Adipocyte (in vitro differentiated cells): ENCODE data around the gene RNASEH1.

ENCODE experiments used
- DNase-seq: peaks from one replicate; pipeline ENCODE4 v3.0.0-alpha.2; 2015; ENCODE audit warnings: low read depth
- H3K27me3 ChIP-seq: replicated peaks from 2 replicates; pipeline ENCODE4 v1.7.0; 2013; ENCODE audit warnings: mild to moderate bottlenecking, low read length, moderate library complexity; ENCODE audit not compliant: control insufficient read depth, insufficient read depth
- H3K36me3 ChIP-seq: 2 replicates; pipeline ENCODE4 v1.7.0; 2013; ENCODE audit warnings: low read length, mild to moderate bottlenecking, moderate library complexity; ENCODE audit not compliant: control insufficient read depth, insufficient read depth, severe bottlenecking
- H3K4me1 ChIP-seq: 2 replicates; pipeline ENCODE4 v1.7.0; 2013; ENCODE audit warnings: mild to moderate bottlenecking, low read length, moderate library complexity; ENCODE audit not compliant: control insufficient read depth, insufficient read depth
- H3K4me3 ChIP-seq: 2 replicates; pipeline ENCODE4 v1.7.0; 2013; ENCODE audit warnings: mild to moderate bottlenecking, low read length, moderate library complexity
- H3K9ac ChIP-seq: 2 replicates; pipeline ENCODE4 v1.7.0; 2013; ENCODE audit warnings: mild to moderate bottlenecking, low read length, moderate library complexity
- H3K9me3 ChIP-seq: 2 replicates; pipeline ENCODE4 v1.7.0; 2013; ENCODE audit warnings: mild to moderate bottlenecking, low read length, moderate library complexity; ENCODE audit not compliant: control insufficient read depth

RNASEH1 gene, protein sequence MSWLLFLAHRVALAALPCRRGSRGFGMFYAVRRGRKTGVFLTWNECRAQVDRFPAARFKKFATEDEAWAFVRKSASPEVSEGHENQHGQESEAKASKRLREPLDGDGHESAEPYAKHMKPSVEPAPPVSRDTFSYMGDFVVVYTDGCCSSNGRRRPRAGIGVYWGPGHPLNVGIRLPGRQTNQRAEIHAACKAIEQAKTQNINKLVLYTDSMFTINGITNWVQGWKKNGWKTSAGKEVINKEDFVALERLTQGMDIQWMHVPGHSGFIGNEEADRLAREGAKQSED

GRCh38 chr2:3558205-3559014 is at the start of gene RNASEH1:
TSS of gene RNASEH1 (minus strand) at chr2:3558333. CDS start at chr2:3558260, 73 bp downstream.
- no peaks in the 10 kb centered on the region for H3K27me3 ChIP-seq
- H3K4me1 ChIP-seq: peaks cover 10% of the 10 kb centered on the region
- H3K9ac ChIP-seq: peak within 1 kb of the TSS; percentile 91
- H3K9me3 ChIP-seq: no peaks in the 10 kb centered on the region
- H3K36me3 ChIP-seq: peaks cover 33% of the 10 kb centered on the region
- peak; percentile 99 for DNase-seq
- H3K4me3 ChIP-seq: peak within 1 kb of the TSS; percentile 86

DNA sequence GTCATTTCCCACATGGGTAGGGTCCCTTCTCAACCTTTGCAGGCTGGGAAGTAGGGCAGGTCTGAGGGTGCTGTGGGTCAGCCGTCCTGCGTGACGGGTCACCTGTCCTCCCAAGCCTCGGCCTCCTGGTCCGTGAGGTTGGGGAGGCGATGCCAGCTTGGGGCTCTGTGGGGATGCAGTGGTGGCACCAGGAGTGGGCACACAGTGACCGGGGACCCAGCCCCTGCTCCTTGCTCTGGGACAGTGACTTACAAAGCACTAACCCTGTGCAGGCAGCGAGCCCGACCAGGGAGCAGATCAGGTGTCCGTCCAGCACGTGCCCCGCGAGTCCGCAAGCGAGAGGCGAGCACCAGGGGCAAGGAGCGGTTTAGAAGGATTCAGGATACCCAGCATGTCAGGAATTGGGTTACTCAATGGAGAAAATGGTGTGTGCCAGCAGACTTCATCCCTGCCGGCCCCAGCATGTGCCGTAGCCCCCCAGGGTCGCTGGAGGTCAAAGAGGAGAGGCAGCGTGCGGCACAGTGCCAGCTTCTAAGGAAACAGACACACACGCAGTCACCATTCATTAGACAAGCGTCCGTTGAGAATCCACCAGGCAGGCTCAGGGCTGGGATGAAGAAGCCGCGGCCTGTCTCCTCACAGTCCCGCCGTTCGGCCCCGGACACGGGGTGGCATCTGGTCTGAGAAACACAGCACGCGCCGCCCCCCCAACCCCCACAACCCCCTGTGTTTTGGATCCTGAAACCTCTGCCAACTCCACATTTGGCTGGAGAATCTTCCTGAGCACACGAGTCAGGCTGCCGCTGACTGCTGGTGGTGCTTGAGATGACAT is 48.5 kb upstream of the RNASEH1 start:
- Histone ChIP-seq H3K36me3 (no peaks in the 10 kb centered on the region), H3K27me3 (peaks cover 18% of the 10 kb centered on the region), H3K9me3 (no peaks in the 10 kb centered on the region), H3K4me3 (no peak overlapping the region), H3K4me1 (peaks cover 7% of the 10 kb centered on the region), H3K9ac (no peak overlapping the region)
- no peak for DNase-seq

DNA sequence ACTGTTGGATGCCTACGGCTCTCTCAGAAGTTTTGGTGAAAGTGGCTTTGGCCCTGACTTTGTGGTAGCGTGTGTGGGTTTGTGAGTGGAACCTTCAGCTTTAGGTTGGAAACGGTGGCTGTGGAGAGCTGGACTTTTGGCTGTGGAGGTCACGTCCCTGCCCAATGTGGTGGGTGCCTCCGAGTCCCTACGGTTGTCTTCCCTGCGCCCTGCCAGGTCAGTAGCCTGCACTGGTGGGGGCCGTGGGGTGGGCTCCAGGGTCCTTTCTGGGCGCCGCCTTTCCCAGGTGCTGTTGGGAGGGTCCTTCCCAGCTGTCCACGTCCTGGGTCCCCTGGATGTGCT is 47.9 kb upstream of the RNASEH1 start:
- no peak for DNase-seq
- peak overlapping the region; percentile 64 for H3K9ac ChIP-seq
- no peaks in the 10 kb centered on the region for H3K9me3 ChIP-seq

DNA sequence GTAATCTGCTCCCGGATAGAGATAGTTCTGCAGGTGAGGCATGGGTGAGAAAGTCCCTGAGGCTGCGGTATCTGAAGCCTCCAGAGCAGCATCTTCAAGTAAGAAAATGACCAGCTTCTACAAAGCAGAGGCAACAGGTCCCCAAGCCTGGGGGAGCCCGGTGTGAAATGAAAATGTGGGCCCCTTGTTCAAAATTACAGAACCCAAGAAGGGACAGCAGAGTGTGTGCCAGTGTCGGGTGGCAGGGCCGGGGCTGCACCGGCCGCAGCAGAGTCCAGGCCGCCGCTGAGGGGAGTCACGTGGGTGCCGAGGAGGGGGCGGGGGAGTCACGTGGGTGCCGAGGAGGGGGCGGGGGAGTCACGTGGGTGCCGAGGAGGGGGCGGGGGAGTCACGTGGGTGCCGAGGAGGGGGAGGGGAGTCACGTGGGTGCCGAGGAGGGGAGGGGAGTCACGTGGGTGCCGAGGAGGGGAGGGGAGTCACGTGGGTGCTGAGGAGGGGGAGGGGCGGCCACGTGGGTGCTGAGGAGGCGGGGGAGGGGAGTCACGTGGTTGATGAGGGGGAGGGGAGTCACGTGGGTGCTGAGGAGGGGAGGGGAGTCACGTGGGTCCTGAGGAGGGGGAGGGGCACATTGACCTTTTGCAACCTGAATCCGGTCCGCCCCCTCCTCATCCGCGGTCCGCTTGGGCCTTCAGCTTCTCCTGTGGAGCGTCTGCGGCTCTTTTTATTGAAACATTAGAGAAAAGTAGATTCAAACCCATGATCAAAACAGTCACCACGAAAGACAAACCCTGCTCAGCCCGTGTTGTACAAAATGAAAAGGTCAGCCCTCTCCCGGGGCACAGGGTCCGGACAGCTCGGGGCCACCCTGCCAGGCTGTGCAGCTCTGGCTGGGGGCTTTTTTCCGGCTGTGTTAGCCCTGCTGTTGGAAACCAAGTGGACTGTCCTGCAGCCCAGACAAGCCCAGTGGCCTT is 47.1 kb upstream of the RNASEH1 start:
- H3K27me3 ChIP-seq: peaks cover 8% of the 10 kb centered on the region
- DNase-seq: peak; percentile 67
- no peaks in the 10 kb centered on the region for H3K9me3 ChIP-seq
- H3K36me3 ChIP-seq: no peaks in the 10 kb centered on the region
- peak overlapping the region; percentile 28 for H3K4me3 ChIP-seq
- H3K4me1 ChIP-seq: peaks cover 7% of the 10 kb centered on the region
- H3K9ac ChIP-seq: peak overlapping the region; percentile 64

More for the DNA sequence above, 47.9 kb upstream of the RNASEH1 start:
- peaks cover 7% of the 10 kb centered on the region for H3K4me1 ChIP-seq
- H3K27me3 ChIP-seq: peaks cover 14% of the 10 kb centered on the region
- no peaks in the 10 kb centered on the region for H3K36me3 ChIP-seq
- H3K4me3 ChIP-seq: peak overlapping the region; percentile 28

GRCh38 chr2:3604207-3604877 is 46.2 kb upstream of the RNASEH1 start:
- Histone ChIP-seq H3K4me1 (peaks cover 7% of the 10 kb centered on the region), H3K27me3 (peaks cover 4% of the 10 kb centered on the region), H3K9ac (peak overlapping the region; percentile 63), H3K9me3 (no peaks in the 10 kb centered on the region), H3K4me3 (no peak overlapping the region), H3K36me3 (no peaks in the 10 kb centered on the region)
- DNase-seq: no peak

DNA sequence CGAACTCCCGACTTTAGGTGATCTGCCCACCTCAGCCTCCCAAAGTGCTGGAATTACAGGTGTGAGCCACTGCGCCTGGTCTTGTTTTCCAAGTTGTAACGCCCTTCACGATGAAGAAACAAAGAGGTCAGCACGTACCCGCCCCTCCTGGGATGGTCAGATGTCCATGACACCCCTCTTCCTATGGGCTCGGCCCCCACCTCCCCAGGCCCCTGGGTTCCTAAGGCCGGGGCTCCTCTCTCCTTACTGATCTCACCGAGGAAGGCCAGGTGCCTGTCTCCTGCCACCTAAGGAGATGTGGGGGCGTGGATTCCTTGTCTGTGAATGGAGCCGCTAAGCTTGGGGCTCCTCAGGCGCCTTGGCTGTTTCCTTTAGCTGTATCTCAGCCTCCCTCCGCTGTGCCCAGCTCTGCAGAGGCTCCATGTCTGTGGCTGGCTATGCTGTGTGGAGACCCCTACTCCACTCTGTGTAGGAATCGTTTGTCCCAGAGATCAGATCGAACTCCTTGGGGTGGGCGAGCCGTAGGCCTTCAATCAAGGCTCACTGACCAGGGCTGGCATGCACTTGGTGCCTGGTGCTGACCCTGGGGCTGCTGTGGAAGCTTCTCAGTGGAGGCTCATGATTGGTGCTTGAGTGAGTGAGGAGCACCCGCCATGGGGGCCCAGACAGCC is 45.5 kb upstream of the RNASEH1 start:
- Histone ChIP-seq H3K9me3 (no peaks in the 10 kb centered on the region), H3K4me3 (no peak overlapping the region), H3K9ac (no peak overlapping the region), H3K27me3 (peaks cover 4% of the 10 kb centered on the region), H3K4me1 (peaks cover 7% of the 10 kb centered on the region), H3K36me3 (no peaks in the 10 kb centered on the region)
- no peak for DNase-seq

GRCh38 chr2:3602553-3603339 is 44.6 kb upstream of the RNASEH1 start:
- H3K27me3 ChIP-seq: peaks cover 4% of the 10 kb centered on the region
- H3K4me1 ChIP-seq: peaks cover 7% of the 10 kb centered on the region
- DNase-seq: no peak
- H3K9me3 ChIP-seq: no peaks in the 10 kb centered on the region
- H3K9ac ChIP-seq: no peak overlapping the region
- H3K4me3 ChIP-seq: no peak overlapping the region
- H3K36me3 ChIP-seq: no peaks in the 10 kb centered on the region

GRCh38 chr2:3601561-3602271 is 43.6 kb upstream of the RNASEH1 start:
- Histone ChIP-seq H3K9ac (no peak overlapping the region), H3K36me3 (no peaks in the 10 kb centered on the region), H3K4me3 (no peak overlapping the region), H3K4me1 (peaks cover 7% of the 10 kb centered on the region), H3K27me3 (peaks cover 4% of the 10 kb centered on the region), H3K9me3 (no peaks in the 10 kb centered on the region)
- DNase-seq: no peak
